Measurements from ENCODE around the gene GPR108. TPM values are rescaled to one million over a fixed set of nuclear protein-coding genes. Genes with fewer than 3 reads are reported as not detected.
"Not testable (repeated sequence)": the region's sequence is repeated elsewhere in the genome, so short reads cannot be mapped to it uniquely, and the experiment has no call there.

GPR108 gene
- total RNA-seq, 1 donor from 2014 or later, result 72.8 TPM

DNA sequence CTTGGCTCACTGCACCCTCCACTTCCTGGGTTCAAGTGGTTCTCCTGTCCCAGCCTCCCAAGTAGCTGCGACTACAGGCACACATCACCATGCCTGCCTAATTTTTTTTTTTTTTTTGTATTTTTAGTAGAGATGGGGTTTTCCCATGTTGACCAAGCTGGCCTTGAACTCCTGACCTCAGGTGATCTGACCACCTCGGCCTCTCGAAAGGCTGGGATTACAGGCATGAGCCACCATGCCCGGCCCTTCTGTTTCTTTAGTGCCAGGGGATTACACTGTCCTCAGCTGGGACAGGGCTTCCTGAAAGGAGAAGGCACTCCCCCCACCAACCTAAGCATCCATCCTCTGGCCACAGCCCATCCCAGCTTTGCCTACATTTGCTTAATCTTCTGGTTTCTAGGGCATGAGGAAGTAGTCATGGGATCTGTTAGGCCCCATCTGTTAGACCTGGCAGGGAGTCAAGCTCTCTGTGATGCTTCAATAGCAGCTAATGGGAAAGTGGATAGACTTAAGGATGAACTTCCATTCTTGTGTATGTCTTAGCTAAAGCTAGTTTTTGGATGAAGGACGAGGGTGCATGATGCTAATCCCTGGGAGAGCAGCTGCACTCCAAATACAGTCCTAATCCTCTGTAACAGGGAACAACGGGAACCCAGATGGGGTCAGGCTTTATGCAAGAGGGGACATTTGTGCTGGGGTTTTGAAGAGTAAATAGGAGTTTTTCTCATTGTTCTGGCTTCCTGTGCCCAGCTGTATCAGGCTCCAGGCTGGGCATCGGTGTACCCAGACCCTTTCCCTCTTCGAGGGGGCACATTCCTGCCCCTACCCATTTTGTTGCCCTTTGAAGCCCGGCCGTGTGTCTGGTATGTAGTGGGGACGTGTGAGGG, 37.7 kb upstream of the GPR108 start:
- Mint-ChIP-seq H3K27me3 (peaks cover 11% of the 10 kb centered on the region), H3K4me3 (ENCODE audit: low read depth) (no peak overlapping the region), H3K36me3 (ENCODE audit: insufficient read depth) (no peaks in the 10 kb centered on the region), H3K9me3 (ENCODE audit: low read depth) (peaks cover 4% of the 10 kb centered on the region), H3K4me1 (ENCODE audit: low read depth) (no peaks in the 10 kb centered on the region), H3K27ac (no peak overlapping the region)
- no peak for DNase-seq (ENCODE audit: low spot score, unreplicated experiment)
- no peak for TF ChIP-seq CTCF (IDR thresholded peaks at IDR 0.05; ENCODE audit: unreplicated experiment)

DNA sequence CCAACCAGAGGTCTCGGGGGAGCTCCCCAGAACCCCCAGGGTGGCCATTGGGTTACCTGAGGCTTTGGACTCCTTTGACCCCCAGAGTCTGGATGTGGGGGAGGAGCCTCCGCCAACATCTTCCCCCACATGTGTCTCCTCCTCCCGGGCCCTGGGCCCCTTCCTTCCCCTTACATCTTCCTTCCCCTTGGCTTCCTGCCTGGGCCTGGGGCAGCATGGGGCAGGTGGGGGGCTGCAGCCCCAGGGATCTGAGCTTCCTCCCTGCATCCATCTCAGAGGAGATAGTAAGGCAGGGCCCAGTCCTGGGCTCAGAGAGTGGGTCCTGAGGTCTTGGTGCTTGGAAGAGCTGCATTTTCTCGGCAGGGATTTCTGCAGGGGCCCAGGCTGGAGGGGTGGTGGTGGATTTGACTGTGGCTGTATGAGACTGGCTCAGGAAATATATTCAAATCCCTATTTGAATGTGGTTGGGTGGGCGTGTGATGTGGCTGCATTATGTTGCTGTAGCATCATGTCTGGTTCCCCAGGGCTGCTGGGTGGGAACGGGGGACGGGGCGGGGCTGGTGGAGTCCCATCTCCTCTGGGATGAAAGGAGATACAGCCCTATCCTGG, 36.0 kb upstream of the GPR108 start:
- Mint-ChIP-seq H3K4me3 (ENCODE audit: low read depth) (no peak overlapping the region), H3K27ac (no peak overlapping the region), H3K27me3 (peaks cover 15% of the 10 kb centered on the region), H3K36me3 (ENCODE audit: insufficient read depth) (no peaks in the 10 kb centered on the region), H3K9me3 (ENCODE audit: low read depth) (peaks cover 4% of the 10 kb centered on the region), H3K4me1 (ENCODE audit: low read depth) (no peaks in the 10 kb centered on the region)
- DNase-seq (ENCODE audit: low spot score, unreplicated experiment), result no peak
- TF ChIP-seq CTCF (IDR thresholded peaks at IDR 0.05; ENCODE audit: unreplicated experiment), result no peak

DNA sequence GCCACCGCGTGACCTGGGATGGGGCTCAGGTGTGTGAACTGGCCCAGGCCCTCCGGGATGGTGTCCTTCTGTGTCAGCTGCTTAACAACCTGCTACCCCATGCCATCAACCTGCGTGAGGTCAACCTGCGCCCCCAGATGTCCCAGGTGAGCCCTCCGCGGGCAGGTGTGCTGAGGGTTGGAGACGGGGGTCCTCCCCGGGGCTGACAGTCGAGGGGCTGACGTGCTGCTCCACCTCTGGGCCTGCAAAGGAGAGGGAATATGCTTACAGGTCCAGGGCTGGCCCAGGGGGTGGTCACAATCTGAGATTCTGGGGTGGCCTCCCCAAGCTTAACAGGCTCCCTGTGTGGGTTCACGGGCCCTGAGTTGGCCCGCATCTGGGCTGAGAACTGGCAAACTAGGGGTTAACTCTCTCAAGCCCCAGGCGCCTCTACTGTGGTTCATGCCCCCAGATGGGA, 35.5 kb upstream of the GPR108 start:
- Mint-ChIP-seq H3K4me3 (ENCODE audit: low read depth) (no peak overlapping the region), H3K9me3 (ENCODE audit: low read depth) (peaks cover 4% of the 10 kb centered on the region), H3K27me3 (peaks cover 15% of the 10 kb centered on the region), H3K4me1 (ENCODE audit: low read depth) (no peaks in the 10 kb centered on the region), H3K36me3 (ENCODE audit: insufficient read depth) (no peaks in the 10 kb centered on the region), H3K27ac (no peak overlapping the region)
- TF ChIP-seq CTCF (IDR thresholded peaks at IDR 0.05; ENCODE audit: unreplicated experiment), result no peak
- no peak for DNase-seq (ENCODE audit: low spot score, unreplicated experiment)

GRCh38 chr19:6772028-6772865, 34.9 kb upstream of the GPR108 start, which contains the start of gene VAV1:
TSS of gene VAV1 (plus strand) at chr19:6772708. CDS start at chr19:6772808, 100 bp downstream.
- Mint-ChIP-seq H3K4me1 (ENCODE audit: low read depth) (peaks cover 2% of the 10 kb centered on the region), H3K27me3 (peaks cover 13% of the 10 kb centered on the region), H3K36me3 (ENCODE audit: insufficient read depth) (no peaks in the 10 kb centered on the region), H3K27ac (no peak within 1 kb of the TSS), H3K9me3 (ENCODE audit: low read depth) (peaks cover 4% of the 10 kb centered on the region), H3K4me3 (ENCODE audit: low read depth) (no peak within 1 kb of the TSS)
- DNase-seq (ENCODE audit: low spot score, unreplicated experiment), result no peak
- TF ChIP-seq CTCF (IDR thresholded peaks at IDR 0.05; ENCODE audit: unreplicated experiment), result peak; percentile 18

GRCh38 chr19:6771648-6772027, 34.3 kb upstream of the GPR108 start:
- not testable (repeated sequence) for DNase-seq (ENCODE audit: low spot score, unreplicated experiment); H3K4me1 Mint-ChIP-seq (ENCODE audit: low read depth); H3K27ac Mint-ChIP-seq; H3K36me3 Mint-ChIP-seq (ENCODE audit: insufficient read depth); H3K4me3 Mint-ChIP-seq (ENCODE audit: low read depth); H3K9me3 Mint-ChIP-seq (ENCODE audit: low read depth)
- peaks cover 10% of the 10 kb centered on the region for H3K27me3 Mint-ChIP-seq

All from progenitor cell of endocrine pancreas (in vitro differentiated cells).